Panc1 (cell line): Measurements from ENCODE around the gene LPIN2.
"Not testable (repeated sequence)": the region's sequence is repeated elsewhere in the genome, so short reads cannot be mapped to it uniquely, and the experiment has no call there.

Experiments
- TF ChIP-seq, protein P1 (sequence below), 2 experiments: IDR thresholded peaks; 2 replicates each; pipeline ENCODE4 v1.6.1; 2011 to 2012; ENCODE audit warnings: low read depth in 2 of 2, control low read depth in 1 of 2, low read length in 1 of 2, mild to moderate bottlenecking in 1 of 2, moderate library complexity in 1 of 2; ENCODE audit not compliant: insufficient read depth in 1 of 2
- TF ChIP-seq, protein P2 (sequence below): fragments of 450-650 bp; IDR thresholded peaks from 2 replicates; pipeline ENCODE4 v1.5.1; 2017; ENCODE audit warnings: mild to moderate bottlenecking

DNA sequence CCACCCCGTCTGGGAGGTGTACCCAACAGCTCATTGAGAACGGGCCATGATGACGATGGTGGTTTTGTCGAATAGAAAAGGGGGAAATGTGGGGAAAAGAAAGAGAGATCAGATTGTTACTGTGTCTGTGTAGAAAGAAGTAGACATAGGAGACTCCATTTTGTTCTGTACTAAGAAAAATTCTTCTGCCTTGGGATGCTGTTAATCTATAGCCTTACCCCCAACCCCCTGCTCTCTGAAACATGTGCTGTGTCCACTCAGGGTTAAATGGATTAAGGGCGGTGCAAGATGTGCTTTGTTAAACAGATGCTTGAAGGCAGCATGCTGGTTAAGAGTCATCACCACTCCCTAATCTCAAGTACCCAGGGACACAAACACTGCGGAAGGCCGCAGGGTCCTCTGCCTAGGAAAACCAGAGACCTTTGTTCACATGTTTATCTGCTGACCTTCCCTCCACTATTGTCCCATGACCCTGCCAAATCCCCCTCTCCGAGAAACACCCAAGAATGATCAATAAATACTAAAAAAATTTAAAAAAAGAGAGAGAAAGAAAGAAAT is 37.0 kb upstream of the LPIN2 start:
- TF ChIP-seq, protein P1, sequence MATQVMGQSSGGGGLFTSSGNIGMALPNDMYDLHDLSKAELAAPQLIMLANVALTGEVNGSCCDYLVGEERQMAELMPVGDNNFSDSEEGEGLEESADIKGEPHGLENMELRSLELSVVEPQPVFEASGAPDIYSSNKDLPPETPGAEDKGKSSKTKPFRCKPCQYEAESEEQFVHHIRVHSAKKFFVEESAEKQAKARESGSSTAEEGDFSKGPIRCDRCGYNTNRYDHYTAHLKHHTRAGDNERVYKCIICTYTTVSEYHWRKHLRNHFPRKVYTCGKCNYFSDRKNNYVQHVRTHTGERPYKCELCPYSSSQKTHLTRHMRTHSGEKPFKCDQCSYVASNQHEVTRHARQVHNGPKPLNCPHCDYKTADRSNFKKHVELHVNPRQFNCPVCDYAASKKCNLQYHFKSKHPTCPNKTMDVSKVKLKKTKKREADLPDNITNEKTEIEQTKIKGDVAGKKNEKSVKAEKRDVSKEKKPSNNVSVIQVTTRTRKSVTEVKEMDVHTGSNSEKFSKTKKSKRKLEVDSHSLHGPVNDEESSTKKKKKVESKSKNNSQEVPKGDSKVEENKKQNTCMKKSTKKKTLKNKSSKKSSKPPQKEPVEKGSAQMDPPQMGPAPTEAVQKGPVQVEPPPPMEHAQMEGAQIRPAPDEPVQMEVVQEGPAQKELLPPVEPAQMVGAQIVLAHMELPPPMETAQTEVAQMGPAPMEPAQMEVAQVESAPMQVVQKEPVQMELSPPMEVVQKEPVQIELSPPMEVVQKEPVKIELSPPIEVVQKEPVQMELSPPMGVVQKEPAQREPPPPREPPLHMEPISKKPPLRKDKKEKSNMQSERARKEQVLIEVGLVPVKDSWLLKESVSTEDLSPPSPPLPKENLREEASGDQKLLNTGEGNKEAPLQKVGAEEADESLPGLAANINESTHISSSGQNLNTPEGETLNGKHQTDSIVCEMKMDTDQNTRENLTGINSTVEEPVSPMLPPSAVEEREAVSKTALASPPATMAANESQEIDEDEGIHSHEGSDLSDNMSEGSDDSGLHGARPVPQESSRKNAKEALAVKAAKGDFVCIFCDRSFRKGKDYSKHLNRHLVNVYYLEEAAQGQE (IDR thresholded peaks at IDR 0.05; ENCODE audit: insufficient read depth in 1 of 2, low read depth in 2 of 2, low read length in 1 of 2): not testable (repeated sequence)
- TF ChIP-seq, protein P2, sequence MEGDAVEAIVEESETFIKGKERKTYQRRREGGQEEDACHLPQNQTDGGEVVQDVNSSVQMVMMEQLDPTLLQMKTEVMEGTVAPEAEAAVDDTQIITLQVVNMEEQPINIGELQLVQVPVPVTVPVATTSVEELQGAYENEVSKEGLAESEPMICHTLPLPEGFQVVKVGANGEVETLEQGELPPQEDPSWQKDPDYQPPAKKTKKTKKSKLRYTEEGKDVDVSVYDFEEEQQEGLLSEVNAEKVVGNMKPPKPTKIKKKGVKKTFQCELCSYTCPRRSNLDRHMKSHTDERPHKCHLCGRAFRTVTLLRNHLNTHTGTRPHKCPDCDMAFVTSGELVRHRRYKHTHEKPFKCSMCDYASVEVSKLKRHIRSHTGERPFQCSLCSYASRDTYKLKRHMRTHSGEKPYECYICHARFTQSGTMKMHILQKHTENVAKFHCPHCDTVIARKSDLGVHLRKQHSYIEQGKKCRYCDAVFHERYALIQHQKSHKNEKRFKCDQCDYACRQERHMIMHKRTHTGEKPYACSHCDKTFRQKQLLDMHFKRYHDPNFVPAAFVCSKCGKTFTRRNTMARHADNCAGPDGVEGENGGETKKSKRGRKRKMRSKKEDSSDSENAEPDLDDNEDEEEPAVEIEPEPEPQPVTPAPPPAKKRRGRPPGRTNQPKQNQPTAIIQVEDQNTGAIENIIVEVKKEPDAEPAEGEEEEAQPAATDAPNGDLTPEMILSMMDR: not testable (repeated sequence)
